Stimulated activated CD8-positive, alpha-beta memory T cell treated with anti-CD3 and anti-CD28 coated beads, Interleukin-2, amount 100 ng/mL, for 1 hour (primary cell): ENCODE results near the gene LIPM.
"Not testable (repeated sequence)": the region's sequence is repeated elsewhere in the genome, so short reads cannot be mapped to it uniquely, and the experiment has no call there.

Source experiments
- DNase-seq, 2 donors: peaks; one replicate each; pipeline ENCODE4 v3.0.0-alpha.2; 2020; ENCODE audit warnings: low read depth in 2 of 2

Gene LIPM

DNA sequence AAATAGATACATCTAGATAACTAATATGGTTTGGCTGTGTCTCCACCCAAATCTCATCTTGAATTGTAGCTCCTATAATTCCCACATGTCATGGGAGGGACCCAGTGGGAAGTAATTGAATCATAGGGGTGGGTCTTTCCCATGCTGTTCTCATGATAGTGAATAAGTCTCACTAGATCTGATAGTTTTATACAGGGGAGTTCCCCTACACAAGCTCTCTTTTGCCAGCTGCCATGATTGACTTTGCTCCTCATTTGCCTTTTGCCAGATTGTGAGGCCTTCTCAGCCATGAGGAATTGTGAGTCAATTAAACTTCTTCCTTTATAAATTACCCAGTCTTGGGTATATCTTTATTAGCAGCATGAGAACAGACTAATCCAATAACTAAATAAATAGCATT lies 35.1 kb downstream of the LIPM start:
- DNase-seq = not testable (repeated sequence)

- DNase-seq = no peak
These were observed 36.3 kb downstream of the LIPM start for GRCh38 chr10:88838766-88839350.

GRCh38 chr10:88840104-88840503 lies 37.6 kb downstream of the LIPM start:
- DNase-seq = no peak

GRCh38 chr10:88840881-88841280 lies 38.4 kb downstream of the LIPM start:
- DNase-seq = no peak

DNA sequence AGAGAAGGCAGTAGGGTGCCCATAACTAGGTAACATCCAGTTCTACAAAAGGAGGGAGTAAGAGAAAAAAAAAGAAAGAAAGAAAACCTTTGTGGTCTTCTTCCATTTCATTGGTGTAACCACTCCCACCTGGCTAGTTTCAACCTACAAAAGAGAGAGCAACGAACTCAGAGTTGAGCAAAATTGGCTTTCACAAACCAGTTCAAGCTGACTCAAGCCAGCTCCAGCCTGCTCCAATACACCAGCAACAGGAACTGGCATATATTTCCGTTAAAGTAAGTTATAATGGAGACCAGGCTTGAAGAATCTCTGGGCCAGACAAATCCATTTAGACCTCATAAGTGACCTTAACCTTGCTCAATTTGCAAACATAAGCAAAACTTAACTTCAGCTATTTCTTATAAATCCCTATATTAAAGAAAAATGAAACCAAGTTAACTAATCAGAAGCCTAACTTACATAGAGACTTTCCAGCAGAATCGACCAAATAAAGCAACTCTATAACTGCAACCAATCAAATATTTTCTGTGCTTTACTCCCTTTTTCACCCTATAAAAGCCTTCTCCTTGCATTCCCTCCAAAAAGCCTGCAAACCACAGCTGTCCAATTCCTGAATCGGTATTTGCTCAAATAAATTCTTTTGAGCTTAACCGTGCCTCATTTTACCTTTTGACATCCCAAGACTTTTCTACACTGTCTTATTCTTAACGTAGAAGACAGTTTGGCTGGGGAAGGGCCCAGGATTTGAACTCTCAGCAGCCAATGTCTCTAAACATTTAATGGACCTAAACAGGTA lies 39.0 kb downstream of the LIPM start:
- DNase-seq = no peak

DNA sequence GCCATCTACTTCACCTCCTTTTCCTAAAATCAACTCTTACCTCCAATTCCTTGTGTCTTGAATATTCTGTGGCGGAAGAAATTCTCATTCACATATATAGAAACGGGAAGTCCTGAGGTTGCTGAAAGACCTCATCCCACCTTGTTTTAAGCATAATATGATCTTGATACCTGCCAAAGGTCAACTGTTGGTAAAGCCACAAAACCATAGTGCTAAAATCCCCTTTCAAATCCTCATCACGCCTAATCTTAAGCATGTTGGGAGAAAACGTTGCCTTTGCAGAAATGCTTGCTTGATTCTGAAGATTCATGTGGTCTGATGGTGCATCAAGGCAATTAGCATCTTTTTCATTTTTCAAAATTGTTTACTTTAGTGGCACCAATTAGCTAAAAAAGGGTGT lies 40.6 kb downstream of the LIPM start:
- DNase-seq = no peak

DNA sequence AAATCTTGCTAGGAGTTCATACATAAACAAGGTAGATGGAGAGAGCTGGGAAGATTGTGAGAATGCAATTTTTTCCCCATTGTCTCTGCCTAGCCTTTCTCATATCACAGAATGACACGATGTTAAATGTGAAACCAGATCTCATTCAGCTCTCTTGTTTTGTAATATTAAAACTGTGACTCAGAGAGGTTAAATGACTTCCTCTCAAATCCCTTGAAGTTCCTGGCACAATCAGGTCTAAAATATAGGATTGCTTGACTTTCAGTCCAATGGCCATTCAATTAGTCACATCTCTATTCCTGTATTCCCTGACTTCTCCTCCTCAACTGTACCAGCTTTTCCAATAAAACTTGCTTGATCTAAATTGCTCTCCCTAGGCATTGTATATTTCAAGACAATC lies 46.0 kb downstream of the LIPM start:
- no peak for DNase-seq

DNA sequence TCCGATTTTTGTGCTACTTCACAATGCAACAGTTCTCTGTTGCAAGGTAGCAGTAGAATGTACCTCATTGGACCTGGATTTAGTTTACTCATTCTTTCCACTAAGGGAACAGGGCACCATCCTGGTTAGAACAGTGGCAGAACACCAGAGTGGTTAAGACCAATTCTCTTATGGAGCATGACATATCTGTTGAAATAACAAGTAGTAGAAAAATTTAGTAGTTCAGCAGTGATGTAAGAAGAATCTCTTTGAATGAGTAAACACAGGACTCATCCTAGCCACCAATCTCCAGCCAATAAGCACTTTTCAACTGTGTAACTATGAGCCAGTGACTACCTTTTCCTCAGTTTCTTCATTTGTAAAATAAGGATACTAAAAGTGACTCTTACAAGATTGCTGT lies 46.7 kb downstream of the LIPM start:
- no peak for DNase-seq

- DNase-seq = no peak
These were observed 48.2 kb downstream of the LIPM start for GRCh38 chr10:88850712-88851111.

DNA sequence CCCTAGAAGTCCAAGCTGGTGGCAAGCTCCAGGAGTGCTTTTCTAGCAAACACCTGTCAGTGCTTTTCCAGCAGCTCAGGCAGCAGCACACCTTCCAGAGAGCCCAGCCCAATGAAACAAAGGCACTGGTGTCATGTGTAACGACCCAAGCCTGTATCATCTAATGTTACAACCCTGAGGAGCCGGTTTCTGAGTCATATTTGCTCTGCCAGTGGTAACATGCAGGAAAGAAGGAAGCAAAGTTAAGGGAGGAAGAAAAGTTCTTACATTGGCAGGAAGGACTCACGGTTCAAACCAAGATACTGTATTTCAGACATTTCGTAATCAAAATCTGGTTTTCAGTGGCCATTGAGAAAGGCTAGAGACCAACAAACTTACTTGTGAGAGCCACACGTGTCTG lies 49.2 kb downstream of the LIPM start, which contains the start of gene ANKRD22:
TSS of gene ANKRD22 (minus strand) at position 139 of the 400 bp plus-strand sequence. CDS start 237 bp downstream, outside the sequence.
- DNase-seq = no peak

DNA sequence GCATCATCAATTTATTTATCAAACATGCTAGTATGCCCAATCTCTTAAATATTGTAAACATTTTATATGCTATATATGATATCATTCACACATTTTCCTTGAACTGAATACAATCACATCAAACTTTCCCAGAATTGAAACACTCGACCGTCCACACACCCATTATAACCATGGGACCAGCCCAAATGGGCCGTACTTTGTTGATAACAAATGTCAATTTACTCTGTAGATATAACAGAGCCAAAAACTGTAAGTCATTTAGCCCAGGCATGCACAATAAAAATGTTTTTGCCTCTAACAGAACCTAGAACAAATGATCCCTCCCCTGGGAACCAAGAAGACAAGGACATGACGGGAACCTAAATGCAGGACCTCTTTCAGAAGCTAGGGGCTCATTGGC lies 49.8 kb downstream of the LIPM start:
- DNase-seq = no peak

GRCh38 chr10:88853155-88853881 lies 50.8 kb downstream of the LIPM start:
- no peak for DNase-seq

DNA sequence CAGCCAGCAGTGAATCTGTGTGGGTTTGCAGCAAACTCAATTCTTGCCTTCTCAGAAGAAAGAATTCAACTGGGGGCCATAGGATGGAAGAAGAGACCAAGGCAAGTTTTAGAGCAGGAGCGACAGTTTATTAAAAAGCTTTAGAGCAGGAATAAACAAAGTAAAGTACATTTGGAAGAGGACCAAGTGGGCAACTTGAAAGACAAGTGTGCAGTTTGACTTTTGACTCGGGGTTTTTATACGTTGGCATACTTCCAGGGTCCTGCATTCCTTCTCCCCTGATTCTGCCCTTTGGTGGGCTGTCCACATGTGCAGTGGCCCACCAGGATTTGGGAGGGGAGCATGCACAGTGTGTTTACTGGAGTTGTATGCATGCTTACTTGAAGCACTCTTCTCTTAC lies 52.2 kb downstream of the LIPM start:
- no peak for DNase-seq

GRCh38 chr10:88857831-88858230 lies 55.3 kb downstream of the LIPM start:
- no peak for DNase-seq

GRCh38 chr10:88858491-88858890 lies 56.0 kb downstream of the LIPM start:
- DNase-seq = no peak

- DNase-seq = no peak
These were observed 58.5 kb downstream of the LIPM start for GRCh38 chr10:88861036-88861435.

DNA sequence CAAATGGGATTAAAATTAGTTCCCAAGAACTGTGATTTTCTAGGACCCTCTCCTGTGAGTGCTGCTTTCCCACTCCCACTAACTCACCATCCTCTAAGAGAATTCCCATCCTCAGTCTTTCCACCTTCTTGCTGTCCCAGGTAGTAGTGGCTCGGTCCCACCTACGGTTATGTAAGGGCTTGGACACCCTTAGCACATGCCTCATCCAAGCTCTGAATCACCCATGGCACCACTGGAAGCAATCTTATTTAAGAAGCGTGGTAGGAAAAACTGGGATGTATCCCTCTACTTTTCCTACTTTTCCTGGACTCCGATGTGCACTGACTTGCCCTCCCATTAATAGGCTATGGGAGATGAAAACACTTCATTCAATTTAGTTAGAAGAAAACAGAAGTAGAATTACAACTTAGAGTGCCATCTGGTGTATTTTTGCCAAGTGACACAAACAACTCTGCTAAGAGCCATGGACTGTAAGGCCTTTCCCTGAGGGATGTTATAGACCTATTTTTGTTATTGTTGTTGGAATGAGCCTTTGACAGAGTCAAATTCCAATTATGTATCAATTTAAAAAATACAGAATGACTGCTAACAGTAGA lies 62.8 kb downstream of the LIPM start:
- no peak for DNase-seq

GRCh38 chr10:88866454-88866853 lies 63.9 kb downstream of the LIPM start:
- DNase-seq = no peak

DNA sequence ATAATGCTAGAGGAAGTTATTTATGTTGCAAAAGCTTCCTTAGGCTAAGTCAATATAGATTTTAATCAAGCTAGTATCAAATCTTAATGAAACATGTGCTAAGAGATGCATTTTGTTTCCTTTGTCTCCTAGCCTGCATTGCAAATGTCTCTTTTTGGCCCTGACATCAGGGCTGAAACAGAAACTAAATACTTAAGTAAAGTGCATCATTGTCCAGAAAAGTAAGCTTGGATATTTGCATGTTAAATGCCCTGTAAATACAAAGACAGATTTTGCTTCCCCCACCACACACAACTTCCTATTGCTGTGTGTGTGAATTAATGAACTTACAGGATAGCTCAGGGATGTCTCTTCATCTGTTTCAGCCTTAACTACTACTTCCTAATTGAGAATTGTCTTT lies 67.6 kb downstream of the LIPM start:
- DNase-seq = no peak
